Measurements from ENCODE around the gene MTHFD2.

- TF ChIP-seq CTCF (IDR thresholded peaks at IDR 0.05) (no peak), ZFX (IDR thresholded peaks at IDR 0.05; ENCODE audit: borderline replicate concordance) (no peak)
These were observed 3.6 kb upstream of the MTHFD2 start for GRCh38 chr2:74194799-74195198.
